Measurements from ENCODE around the gene RC3H1.

Gene RC3H1

GRCh38 chr1:173925306-173926242, 96.6 kb downstream of the RC3H1 start:
- Histone ChIP-seq H3K4me3 (ENCODE audit: low read length) (no peak overlapping the region), H3K4me1 (ENCODE audit: control insufficient read depth, insufficient read depth, low read length) (peaks cover 12% of the 10 kb centered on the region), H3K9me3 (ENCODE audit: control insufficient read depth, low read length) (no peaks in the 10 kb centered on the region), H3K27me3 (ENCODE audit: control insufficient read depth, insufficient read depth, low read length) (no peaks in the 10 kb centered on the region), H3K36me3 (ENCODE audit: control insufficient read depth, insufficient read depth, low read length) (no peaks in the 10 kb centered on the region), H3K9ac (ENCODE audit: low read length) (no peak overlapping the region)

- Histone ChIP-seq H3K36me3 (ENCODE audit: control insufficient read depth, insufficient read depth, low read length) (no peaks in the 10 kb centered on the region), H3K4me1 (ENCODE audit: control insufficient read depth, insufficient read depth, low read length) (peaks cover 8% of the 10 kb centered on the region), H3K27me3 (ENCODE audit: control insufficient read depth, insufficient read depth, low read length) (no peaks in the 10 kb centered on the region), H3K9ac (ENCODE audit: low read length) (no peak overlapping the region), H3K4me3 (ENCODE audit: low read length) (no peak overlapping the region), H3K9me3 (ENCODE audit: control insufficient read depth, low read length) (no peaks in the 10 kb centered on the region)
Measured at GRCh38 chr1:173920861-173921260, 101.3 kb downstream of the RC3H1 start.

GRCh38 chr1:173917635-173918493, 104.3 kb downstream of the RC3H1 start:
- Histone ChIP-seq H3K9ac (ENCODE audit: low read length) (no peak overlapping the region), H3K4me1 (ENCODE audit: control insufficient read depth, insufficient read depth, low read length) (no peaks in the 10 kb centered on the region), H3K4me3 (ENCODE audit: low read length) (no peak overlapping the region), H3K36me3 (ENCODE audit: control insufficient read depth, insufficient read depth, low read length) (no peaks in the 10 kb centered on the region), H3K9me3 (ENCODE audit: control insufficient read depth, low read length) (no peaks in the 10 kb centered on the region), H3K27me3 (ENCODE audit: control insufficient read depth, insufficient read depth, low read length) (no peaks in the 10 kb centered on the region)

- no peaks in the 10 kb centered on the region for H3K36me3 ChIP-seq (ENCODE audit: control insufficient read depth, insufficient read depth, low read length)
- H3K4me3 ChIP-seq (ENCODE audit: low read length) = no peak within 1 kb of the TSS
- H3K4me1 ChIP-seq (ENCODE audit: control insufficient read depth, insufficient read depth, low read length) = no peaks in the 10 kb centered on the region
- H3K9ac ChIP-seq (ENCODE audit: low read length) = no peak within 1 kb of the TSS
- H3K9me3 ChIP-seq (ENCODE audit: control insufficient read depth, low read length) = no peaks in the 10 kb centered on the region
- H3K27me3 ChIP-seq (ENCODE audit: control insufficient read depth, insufficient read depth, low read length) = no peaks in the 10 kb centered on the region
Measured at GRCh38 chr1:173917149-173917548, 105.0 kb downstream of the RC3H1 start, which contains the start of gene SERPINC1. Gene SERPINC1 (minus strand): TSS chr1:173917327. CDS start chr1:173917259, 68 bp downstream.

GRCh38 chr1:173916667-173917066, 105.5 kb downstream of the RC3H1 start:
- Histone ChIP-seq H3K9me3 (ENCODE audit: control insufficient read depth, low read length) (no peaks in the 10 kb centered on the region), H3K4me1 (ENCODE audit: control insufficient read depth, insufficient read depth, low read length) (no peaks in the 10 kb centered on the region), H3K36me3 (ENCODE audit: control insufficient read depth, insufficient read depth, low read length) (no peaks in the 10 kb centered on the region), H3K27me3 (ENCODE audit: control insufficient read depth, insufficient read depth, low read length) (no peaks in the 10 kb centered on the region), H3K9ac (ENCODE audit: low read length) (no peak overlapping the region), H3K4me3 (ENCODE audit: low read length) (no peak overlapping the region)

GRCh38 chr1:173915596-173915995, 106.6 kb downstream of the RC3H1 start:
- no peak overlapping the region for H3K4me3 ChIP-seq (ENCODE audit: low read length)
- H3K9ac ChIP-seq (ENCODE audit: low read length) = no peak overlapping the region
- H3K36me3 ChIP-seq (ENCODE audit: control insufficient read depth, insufficient read depth, low read length) = no peaks in the 10 kb centered on the region
- H3K9me3 ChIP-seq (ENCODE audit: control insufficient read depth, low read length) = no peaks in the 10 kb centered on the region
- H3K4me1 ChIP-seq (ENCODE audit: control insufficient read depth, insufficient read depth, low read length) = no peaks in the 10 kb centered on the region
- no peaks in the 10 kb centered on the region for H3K27me3 ChIP-seq (ENCODE audit: control insufficient read depth, insufficient read depth, low read length)

GRCh38 chr1:173914366-173914871, 107.7 kb downstream of the RC3H1 start:
- no peak overlapping the region for H3K4me3 ChIP-seq (ENCODE audit: low read length)
- no peak overlapping the region for H3K9ac ChIP-seq (ENCODE audit: low read length)
- H3K4me1 ChIP-seq (ENCODE audit: control insufficient read depth, insufficient read depth, low read length) = no peaks in the 10 kb centered on the region
- H3K27me3 ChIP-seq (ENCODE audit: control insufficient read depth, insufficient read depth, low read length) = no peaks in the 10 kb centered on the region
- H3K36me3 ChIP-seq (ENCODE audit: control insufficient read depth, insufficient read depth, low read length) = no peaks in the 10 kb centered on the region
- H3K9me3 ChIP-seq (ENCODE audit: control insufficient read depth, low read length) = no peaks in the 10 kb centered on the region

GRCh38 chr1:173913111-173913510, 109.0 kb downstream of the RC3H1 start:
- Histone ChIP-seq H3K36me3 (ENCODE audit: control insufficient read depth, insufficient read depth, low read length) (no peaks in the 10 kb centered on the region), H3K4me1 (ENCODE audit: control insufficient read depth, insufficient read depth, low read length) (no peaks in the 10 kb centered on the region), H3K27me3 (ENCODE audit: control insufficient read depth, insufficient read depth, low read length) (no peaks in the 10 kb centered on the region), H3K4me3 (ENCODE audit: low read length) (no peak overlapping the region), H3K9me3 (ENCODE audit: control insufficient read depth, low read length) (no peaks in the 10 kb centered on the region), H3K9ac (ENCODE audit: low read length) (no peak overlapping the region)

- Histone ChIP-seq H3K36me3 (ENCODE audit: control insufficient read depth, insufficient read depth, low read length) (no peaks in the 10 kb centered on the region), H3K4me1 (ENCODE audit: control insufficient read depth, insufficient read depth, low read length) (peaks cover 9% of the 10 kb centered on the region), H3K4me3 (ENCODE audit: low read length) (no peak overlapping the region), H3K9me3 (ENCODE audit: control insufficient read depth, low read length) (no peaks in the 10 kb centered on the region), H3K9ac (ENCODE audit: low read length) (no peak overlapping the region), H3K27me3 (ENCODE audit: control insufficient read depth, insufficient read depth, low read length) (no peaks in the 10 kb centered on the region)
Measured at GRCh38 chr1:173903827-173904531, 118.2 kb downstream of the RC3H1 start.

GRCh38 chr1:173900992-173901391, 121.2 kb downstream of the RC3H1 start:
- Histone ChIP-seq H3K9me3 (ENCODE audit: control insufficient read depth, low read length) (no peaks in the 10 kb centered on the region), H3K4me3 (ENCODE audit: low read length) (no peak overlapping the region), H3K27me3 (ENCODE audit: control insufficient read depth, insufficient read depth, low read length) (no peaks in the 10 kb centered on the region), H3K4me1 (ENCODE audit: control insufficient read depth, insufficient read depth, low read length) (peaks cover 13% of the 10 kb centered on the region), H3K36me3 (ENCODE audit: control insufficient read depth, insufficient read depth, low read length) (no peaks in the 10 kb centered on the region), H3K9ac (ENCODE audit: low read length) (no peak overlapping the region)

- H3K36me3 ChIP-seq (ENCODE audit: control insufficient read depth, insufficient read depth, low read length) = no peaks in the 10 kb centered on the region
- no peak overlapping the region for H3K4me3 ChIP-seq (ENCODE audit: low read length)
- no peaks in the 10 kb centered on the region for H3K27me3 ChIP-seq (ENCODE audit: control insufficient read depth, insufficient read depth, low read length)
- H3K4me1 ChIP-seq (ENCODE audit: control insufficient read depth, insufficient read depth, low read length) = peaks cover 13% of the 10 kb centered on the region
- H3K9ac ChIP-seq (ENCODE audit: low read length) = no peak overlapping the region
- no peaks in the 10 kb centered on the region for H3K9me3 ChIP-seq (ENCODE audit: control insufficient read depth, low read length)
Measured at GRCh38 chr1:173900427-173900826, 121.7 kb downstream of the RC3H1 start.
